HG03108 (cell line): Measurements from ENCODE around the gene KCNIP4.

ENCODE experiments used
- ATAC-seq: cut with Tn5 transposase; IDR thresholded peaks from one replicate; pipeline ENCODE4 v1.9.1; 2021; ENCODE audit warnings: moderate library complexity; ENCODE audit not compliant: unreplicated experiment

KCNIP4 gene

GRCh38 chr4:21856301-21856700, 92.3 kb downstream of the KCNIP4 start:
- no peak for ATAC-seq

DNA sequence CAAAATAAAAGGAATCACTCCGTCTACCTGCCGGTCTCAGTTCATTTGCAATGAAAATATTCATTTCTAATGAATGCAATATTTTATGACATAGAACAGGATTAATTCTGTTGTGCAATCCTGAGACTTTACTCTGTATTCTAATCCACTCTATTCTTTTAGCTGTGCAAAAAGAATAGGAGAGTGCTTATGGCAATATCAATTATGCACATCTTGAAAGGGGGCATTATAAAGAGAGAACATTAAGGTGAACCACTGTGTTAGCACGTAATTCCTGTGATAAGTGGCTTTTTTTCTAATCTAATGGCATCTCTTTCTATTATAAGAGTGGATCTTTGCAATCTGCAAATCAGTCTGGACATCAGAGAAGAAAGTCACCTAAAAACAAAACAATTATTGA, 99.5 kb downstream of the KCNIP4 start:
- no peak for ATAC-seq

DNA sequence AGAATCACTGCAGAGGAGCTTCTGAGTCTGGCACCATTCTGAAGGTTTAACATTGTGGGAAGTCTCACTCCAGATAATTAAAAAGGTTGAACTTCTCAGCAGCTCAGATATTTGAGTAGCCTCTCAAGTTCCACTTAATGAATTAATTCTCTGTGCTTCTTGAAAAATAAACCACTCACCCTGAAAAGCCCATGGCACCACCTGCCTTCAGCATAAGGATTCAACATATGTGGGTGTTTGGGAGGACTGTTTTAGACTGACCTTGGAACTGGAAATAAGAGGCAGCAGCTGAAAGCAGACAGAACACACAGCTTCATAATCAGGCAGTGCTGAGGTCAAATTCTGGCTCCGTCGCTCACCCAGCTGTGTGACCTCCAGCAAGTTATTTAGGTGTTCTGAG, 100.6 kb downstream of the KCNIP4 start:
- ATAC-seq, result no peak

GRCh38 chr4:21845663-21846062, 102.9 kb downstream of the KCNIP4 start:
- no peak for ATAC-seq

GRCh38 chr4:21835712-21836111, 112.9 kb downstream of the KCNIP4 start:
- ATAC-seq, result no peak

DNA sequence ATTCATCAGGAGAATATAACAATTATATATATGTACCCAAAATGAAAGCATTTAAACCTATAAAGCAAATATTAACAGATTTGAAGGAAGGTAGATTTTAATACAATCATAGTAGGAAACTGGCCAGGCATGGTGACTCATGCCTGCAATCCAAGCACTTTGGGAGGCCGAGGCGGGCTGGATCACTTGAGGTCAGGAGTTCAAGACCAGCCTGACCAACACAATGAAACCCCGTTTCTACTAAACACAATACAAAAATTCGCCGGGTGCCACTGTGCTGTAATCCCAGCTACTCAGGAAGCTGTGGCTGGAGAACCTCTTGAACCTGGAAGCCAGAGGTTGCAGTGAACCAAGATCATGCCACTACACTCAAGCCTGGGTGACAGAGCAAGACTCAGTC, 118.3 kb downstream of the KCNIP4 start:
- ATAC-seq, result no peak

GRCh38 chr4:21827575-21827974, 121.0 kb downstream of the KCNIP4 start:
- no peak for ATAC-seq

- no peak for ATAC-seq
Observed at GRCh38 chr4:21826071-21826470, 122.5 kb downstream of the KCNIP4 start.

DNA sequence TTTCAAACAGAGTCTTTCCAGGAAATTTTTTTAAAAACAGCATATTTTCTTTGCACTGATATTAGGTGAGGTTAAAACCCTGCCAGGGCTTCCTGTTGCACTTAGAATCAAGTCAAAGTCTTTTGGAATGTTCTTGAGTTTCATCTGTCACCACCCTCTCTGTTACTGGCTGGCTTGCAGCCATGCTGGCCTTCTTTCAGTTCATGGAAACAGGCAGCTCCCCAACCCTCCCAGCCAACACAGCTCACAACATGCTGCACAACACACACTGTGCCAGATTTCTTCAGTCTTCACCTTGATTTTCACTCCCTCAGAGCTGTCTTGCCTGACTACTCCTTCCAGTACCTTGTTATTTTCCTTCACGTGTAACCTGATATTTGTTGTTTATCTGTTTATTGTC, 129.5 kb downstream of the KCNIP4 start:
- no peak for ATAC-seq

GRCh38 chr4:21815651-21816377, 132.8 kb downstream of the KCNIP4 start:
- ATAC-seq, result no peak

DNA sequence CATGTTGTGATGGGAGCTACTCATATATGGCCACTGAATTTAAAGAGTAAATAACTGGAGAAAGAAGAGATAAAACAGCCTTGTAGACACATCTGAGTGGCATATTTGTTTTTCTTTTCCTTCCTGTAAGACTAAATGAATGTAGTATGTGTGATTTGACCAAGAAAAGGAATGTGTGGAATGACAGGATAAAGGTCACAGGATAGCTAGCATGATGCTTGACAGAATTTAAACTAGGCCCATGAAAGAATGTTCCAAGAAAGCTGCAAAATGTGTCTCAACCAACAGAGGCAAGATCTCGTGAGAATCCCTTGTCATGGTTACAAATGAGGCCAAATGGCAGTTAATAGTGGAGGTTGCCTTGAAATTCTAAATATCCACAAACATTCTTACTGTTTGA, 137.0 kb downstream of the KCNIP4 start:
- ATAC-seq, result no peak

DNA sequence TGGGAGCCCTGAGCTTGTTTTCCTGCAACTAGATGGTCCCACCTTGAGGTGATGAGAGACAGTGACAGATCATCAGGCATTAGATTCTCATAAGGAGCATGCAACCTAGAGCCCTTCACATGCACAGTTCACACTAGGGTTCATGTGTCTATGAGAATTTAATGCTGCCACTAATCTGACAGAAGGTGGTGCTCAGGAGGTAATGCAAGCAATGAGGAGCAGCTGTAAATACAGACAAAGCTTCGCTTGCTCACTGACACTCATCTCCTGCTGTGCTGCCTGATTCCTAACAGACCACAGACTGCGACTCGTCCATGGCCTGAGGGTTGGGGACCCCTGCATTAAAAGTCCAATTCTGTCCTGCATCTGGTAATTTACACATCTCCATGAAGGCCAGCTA, 141.6 kb downstream of the KCNIP4 start:
- ATAC-seq, result no peak

DNA sequence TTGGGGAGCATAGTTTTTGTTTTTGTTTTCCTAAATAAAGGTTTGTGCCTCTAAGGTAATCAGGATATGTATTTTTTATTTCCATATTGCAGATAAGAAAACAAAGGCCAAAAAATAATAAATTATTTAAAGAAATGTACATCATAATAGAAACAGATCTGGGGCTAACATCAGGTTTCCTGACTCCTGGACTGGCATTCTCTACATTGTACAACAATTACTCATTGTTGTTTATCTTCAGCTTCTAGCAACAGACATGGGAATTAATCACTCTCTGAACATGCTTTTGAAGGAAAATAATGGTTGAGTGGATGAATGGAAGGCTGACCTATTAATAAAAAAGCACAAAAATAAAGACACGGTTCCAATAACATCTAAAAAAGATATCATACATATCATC, 146.2 kb downstream of the KCNIP4 start:
- no peak for ATAC-seq

DNA sequence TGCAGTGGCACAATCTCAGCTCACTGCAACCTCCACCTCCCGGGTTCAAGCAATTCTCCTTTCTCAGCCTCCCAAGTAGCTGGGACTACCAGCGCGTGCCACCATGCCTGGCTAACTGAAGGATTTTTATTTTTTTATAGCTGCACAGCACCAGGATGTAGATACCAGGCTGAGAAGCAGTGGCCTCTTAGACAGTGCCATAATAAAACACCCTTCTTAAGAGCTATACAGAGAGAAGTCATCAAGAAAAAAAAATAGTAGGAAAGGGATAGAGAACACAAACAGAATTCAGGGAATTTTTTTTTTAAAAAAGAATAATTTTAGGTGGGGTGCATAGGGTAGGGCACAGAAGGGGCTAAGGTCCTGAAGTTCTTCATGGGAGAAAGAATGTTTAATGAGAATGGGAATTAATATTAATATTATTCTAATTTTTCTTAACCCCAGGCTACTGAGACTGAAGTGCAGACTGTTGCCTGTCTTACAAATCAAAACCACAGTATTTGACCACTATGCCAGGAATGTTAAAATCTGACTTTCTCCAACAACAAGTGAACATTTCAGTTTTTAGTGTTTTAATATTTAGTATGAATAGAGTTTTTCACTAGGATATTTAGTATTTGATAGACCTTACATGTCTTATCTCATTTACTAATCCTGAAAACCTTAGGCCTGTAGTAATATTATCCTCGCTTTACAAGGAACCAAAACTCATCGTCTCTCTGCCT, 146.7 kb downstream of the KCNIP4 start:
- ATAC-seq, result no peak

DNA sequence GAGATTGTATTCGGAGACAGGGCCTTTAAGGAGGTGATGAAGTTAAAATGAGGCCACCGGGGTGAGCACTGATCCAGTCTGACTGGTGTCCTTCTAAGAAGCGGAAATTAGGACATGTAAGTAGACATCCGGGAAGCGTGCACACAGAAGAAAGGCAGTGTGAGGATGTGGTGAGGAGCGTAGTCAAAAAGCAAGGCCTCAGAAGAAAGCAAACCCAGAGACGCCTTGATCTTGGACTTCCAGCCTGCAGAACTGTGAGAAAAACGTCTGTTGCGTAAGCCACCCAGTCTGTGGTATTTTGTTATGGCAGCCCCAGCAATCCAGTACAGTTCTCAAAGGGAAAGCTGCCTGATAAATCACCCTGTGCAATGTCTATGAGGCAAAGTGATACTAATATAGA, 153.5 kb downstream of the KCNIP4 start:
- ATAC-seq, result no peak

- no peak for ATAC-seq
Observed at GRCh38 chr4:21792736-21793135, 155.8 kb downstream of the KCNIP4 start.

GRCh38 chr4:21790438-21791029, 158.0 kb downstream of the KCNIP4 start:
- ATAC-seq, result no peak

DNA sequence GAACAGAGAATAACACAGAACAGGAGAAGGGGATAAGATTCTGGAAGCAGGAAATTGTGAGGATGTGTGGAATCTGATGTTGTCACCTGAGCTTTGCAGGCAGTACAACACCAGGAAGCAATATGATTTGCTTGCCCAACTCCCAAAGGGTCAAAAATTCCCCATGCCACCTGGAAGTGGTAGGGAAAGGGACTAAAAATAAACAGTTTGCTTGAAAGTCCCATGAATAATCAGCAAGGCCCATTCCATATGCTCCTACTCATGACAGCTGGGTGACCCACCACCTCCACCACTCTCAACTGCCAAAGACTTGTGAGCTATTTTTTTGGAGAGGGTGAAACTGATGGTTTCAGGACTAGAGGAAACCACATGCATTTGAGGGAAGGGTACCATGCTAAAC, 168.4 kb downstream of the KCNIP4 start:
- no peak for ATAC-seq

- ATAC-seq, result no peak
Observed at GRCh38 chr4:21778702-21779101, 169.9 kb downstream of the KCNIP4 start.

- no peak for ATAC-seq
Observed at GRCh38 chr4:21775703-21776102, 172.9 kb downstream of the KCNIP4 start.

GRCh38 chr4:21769404-21770147, 179.0 kb downstream of the KCNIP4 start:
- no peak for ATAC-seq
